Measurements from ENCODE around the gene CCNG2.

Gene CCNG2

GRCh38 chr4:77201343-77201742, 44.3 kb downstream of the CCNG2 start:
- in situ Hi-C loops (cut with HindIII; ENCODE audit: low sequenced_read_pairs) = loop anchor here (10.0 kb wide), 1 partner anchor 417 kb away; no protein-coding TSS in a partner anchor

GRCh38 chr4:77201857-77202256, 44.9 kb downstream of the CCNG2 start:
- in situ Hi-C loops (cut with HindIII; ENCODE audit: low sequenced_read_pairs) = loop anchor here (10.0 kb wide), 1 partner anchor 417 kb away; no protein-coding TSS in a partner anchor

GRCh38 chr4:77202491-77202890, 45.5 kb downstream of the CCNG2 start:
- in situ Hi-C loops (cut with HindIII; ENCODE audit: low sequenced_read_pairs) = loop anchor here (10.0 kb wide), 1 partner anchor 418 kb away; no protein-coding TSS in a partner anchor

- in situ Hi-C loops (cut with HindIII; ENCODE audit: low sequenced_read_pairs) = loop anchor here (10.0 kb wide), 1 partner anchor 419 kb away; no protein-coding TSS in a partner anchor
These were observed 46.6 kb downstream of the CCNG2 start for GRCh38 chr4:77203380-77204197.

GRCh38 chr4:77204621-77205020, 47.6 kb downstream of the CCNG2 start:
- in situ Hi-C loops (cut with HindIII; ENCODE audit: low sequenced_read_pairs) = loop anchor here (10.0 kb wide), 1 partner anchor 420 kb away; no protein-coding TSS in a partner anchor

GRCh38 chr4:77209012-77209411, 52.0 kb downstream of the CCNG2 start:
- in situ Hi-C loops (cut with HindIII; ENCODE audit: low sequenced_read_pairs) = loop anchor here (10.0 kb wide), 1 partner anchor 424 kb away; no protein-coding TSS in a partner anchor

GRCh38 chr4:77209936-77210335, 52.9 kb downstream of the CCNG2 start:
- in situ Hi-C loops (cut with HindIII; ENCODE audit: low sequenced_read_pairs) = loop anchor here (10.0 kb wide), 1 partner anchor 425 kb away; no protein-coding TSS in a partner anchor

GRCh38 chr4:77215107-77215506, 58.1 kb downstream of the CCNG2 start:
- in situ Hi-C loops (cut with HindIII; ENCODE audit: low sequenced_read_pairs) = no loop called here

- in situ Hi-C loops (cut with HindIII; ENCODE audit: low sequenced_read_pairs) = no loop called here
These were observed 60.5 kb downstream of the CCNG2 start for GRCh38 chr4:77217526-77217925.

- in situ Hi-C loops (cut with HindIII; ENCODE audit: low sequenced_read_pairs) = no loop called here
These were observed 62.3 kb downstream of the CCNG2 start for GRCh38 chr4:77219266-77219665.
